Osteocyte (in vitro differentiated cells): ENCODE data around the gene NEBL. TPM values are rescaled to one million over a fixed set of nuclear protein-coding genes. Genes with fewer than 3 reads are reported as not detected.

Experiments
- DNase-seq: peaks from one replicate; pipeline ENCODE4 v3.0.0; 2021; ENCODE audit warnings: mixed read lengths; ENCODE audit not compliant: unreplicated experiment; ENCODE audit errors: extremely low spot score
- H3K27ac Mint-ChIP-seq: one replicate; pipeline ENCODE4 v1.8.0; 2021; ENCODE audit warnings: mild to moderate bottlenecking, mixed read lengths; ENCODE audit not compliant: unreplicated experiment
- H3K27me3 Mint-ChIP-seq: one replicate; pipeline ENCODE4 v1.8.0; 2021; ENCODE audit warnings: mixed read lengths; ENCODE audit not compliant: unreplicated experiment
- H3K36me3 Mint-ChIP-seq: one replicate; pipeline ENCODE4 v1.8.0; 2021; ENCODE audit warnings: mixed read lengths; ENCODE audit not compliant: unreplicated experiment
- H3K4me1 Mint-ChIP-seq: one replicate; pipeline ENCODE4 v1.8.0; 2021; ENCODE audit warnings: mixed read lengths; ENCODE audit not compliant: unreplicated experiment
- H3K4me3 Mint-ChIP-seq: one replicate; pipeline ENCODE4 v1.8.0; 2021; ENCODE audit warnings: mild to moderate bottlenecking, moderate library complexity, mixed read lengths; ENCODE audit not compliant: unreplicated experiment
- H3K9me3 Mint-ChIP-seq: one replicate; pipeline ENCODE4 v1.8.0; 2021; ENCODE audit warnings: mixed read lengths; ENCODE audit not compliant: unreplicated experiment
- CTCF ChIP-seq: fragments of 200-600 bp; sonication (generic); IDR thresholded peaks from 2 replicates; pipeline ENCODE4 v1.5.0; 2021; ENCODE audit warnings: antibody characterized with exemption, mild to moderate bottlenecking, moderate library complexity
- total RNA-seq: library from RNA; stranded (reverse); gene quantifications from 2 replicates; pipeline ENCODE4 v1.2.1, GENCODE V29; 2021

The NEBL gene
- total RNA-seq, 1 donor from 2014 or later = 0.30 TPM

DNA sequence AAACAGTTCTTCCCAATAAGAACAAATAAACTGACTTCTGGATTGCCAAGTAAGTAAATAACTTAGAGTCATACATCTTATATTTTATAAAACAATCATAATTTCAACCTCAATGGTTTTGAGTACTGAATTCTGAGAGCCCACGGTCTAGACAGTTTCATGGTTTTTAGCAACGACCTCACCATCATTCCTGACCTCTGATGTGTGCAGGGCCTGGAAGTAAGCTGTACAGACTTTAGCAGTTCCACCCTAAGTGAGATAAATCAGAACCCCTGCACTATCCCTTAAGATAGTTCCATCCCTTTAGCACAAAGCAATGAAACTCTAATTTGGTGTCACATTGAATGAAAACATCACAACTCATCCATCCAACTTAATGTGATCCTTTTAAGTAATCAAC lies 86.0 kb downstream of the NEBL start:
- no peak overlapping the region for H3K4me3 Mint-ChIP-seq
- H3K27me3 Mint-ChIP-seq = peaks cover 7% of the 10 kb centered on the region
- H3K9me3 Mint-ChIP-seq = no peaks in the 10 kb centered on the region
- H3K36me3 Mint-ChIP-seq = no peaks in the 10 kb centered on the region
- H3K4me1 Mint-ChIP-seq = no peaks in the 10 kb centered on the region
- DNase-seq = no peak
- no peak for TF ChIP-seq CTCF
- no peak overlapping the region for H3K27ac Mint-ChIP-seq

- Mint-ChIP-seq H3K4me3 (no peak overlapping the region), H3K27me3 (peaks cover 7% of the 10 kb centered on the region), H3K9me3 (no peaks in the 10 kb centered on the region), H3K27ac (no peak overlapping the region), H3K4me1 (no peaks in the 10 kb centered on the region), H3K36me3 (no peaks in the 10 kb centered on the region)
- no peak for TF ChIP-seq CTCF
- DNase-seq = no peak
Observed at GRCh38 chr10:20809631-20810030, 87.5 kb downstream of the NEBL start.

- Mint-ChIP-seq H3K27ac (no peak overlapping the region), H3K9me3 (no peaks in the 10 kb centered on the region), H3K36me3 (no peaks in the 10 kb centered on the region), H3K4me3 (no peak overlapping the region), H3K4me1 (no peaks in the 10 kb centered on the region), H3K27me3 (peaks cover 20% of the 10 kb centered on the region)
- no peak for TF ChIP-seq CTCF
- DNase-seq = no peak
Observed at GRCh38 chr10:20806487-20806886, 90.6 kb downstream of the NEBL start.

DNA sequence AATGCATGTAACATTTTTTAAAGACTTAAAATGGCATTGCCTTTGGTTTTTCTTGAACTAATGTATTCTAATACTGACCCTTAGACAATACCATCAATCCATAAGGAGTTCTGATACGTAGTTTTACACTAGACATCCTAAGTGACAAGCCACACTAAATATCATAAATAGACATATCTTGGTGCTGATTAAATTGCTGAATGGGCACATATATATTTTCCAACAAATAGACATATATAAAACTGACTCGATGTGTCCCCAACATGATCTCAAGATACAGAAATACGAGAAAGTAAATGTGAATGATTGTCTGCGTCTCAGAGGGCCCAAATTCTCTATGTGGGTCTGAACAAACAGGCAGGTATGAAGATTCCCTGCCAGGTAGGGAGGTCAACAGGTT lies 99.8 kb downstream of the NEBL start:
- no peaks in the 10 kb centered on the region for H3K36me3 Mint-ChIP-seq
- TF ChIP-seq CTCF = no peak
- no peak for DNase-seq
- H3K4me1 Mint-ChIP-seq = no peaks in the 10 kb centered on the region
- H3K4me3 Mint-ChIP-seq = no peak overlapping the region
- H3K27me3 Mint-ChIP-seq = peaks cover 25% of the 10 kb centered on the region
- H3K27ac Mint-ChIP-seq = no peak overlapping the region
- H3K9me3 Mint-ChIP-seq = no peaks in the 10 kb centered on the region

GRCh38 chr10:20795391-20795790 lies 101.7 kb downstream of the NEBL start:
- no peak for DNase-seq
- Mint-ChIP-seq H3K4me3 (no peak overlapping the region), H3K36me3 (no peaks in the 10 kb centered on the region), H3K4me1 (no peaks in the 10 kb centered on the region), H3K27ac (no peak overlapping the region), H3K27me3 (peaks cover 18% of the 10 kb centered on the region), H3K9me3 (no peaks in the 10 kb centered on the region)
- no peak for TF ChIP-seq CTCF
